SU-DHL-6 (cell line): ENCODE results near the gene HECW1.

Experiments used
- H2AFZ ChIP-seq: fragments of 200-600 bp; sonication (generic); 2 replicates; pipeline ENCODE4 v1.6.1; 2014; ENCODE audit warnings: low read depth, mild to moderate bottlenecking, moderate library complexity, mixed read lengths, antibody characterized with exemption, low read length; ENCODE audit not compliant: severe bottlenecking
- H3F3A ChIP-seq: fragments of 200-600 bp; shearing (Covaris generic); 2 replicates; pipeline ENCODE4 v1.6.0; 2016; ENCODE audit warnings: antibody characterized with exemption, mild to moderate bottlenecking; ENCODE audit not compliant: insufficient read depth
- H3K27ac ChIP-seq: fragments of 200-600 bp; sonication (generic); 2 replicates; pipeline ENCODE4 v1.5.1; 2016; ENCODE audit warnings: low read depth, mild to moderate bottlenecking, low read length, moderate library complexity, mixed read lengths
- H3K27me3 ChIP-seq: fragments of 200-600 bp; sonication (generic), shearing (Covaris generic); 2 replicates; pipeline ENCODE4 v1.6.0; 2014; ENCODE audit warnings: mild to moderate bottlenecking, low read length
- H3K36me3 ChIP-seq: fragments of 200-600 bp; sonication (generic); 2 replicates; pipeline ENCODE4 v1.6.1; 2014; ENCODE audit warnings: mild to moderate bottlenecking, low read length, mixed read lengths
- H3K4me2 ChIP-seq: fragments of 300-600, 200-600 bp; shearing (Covaris generic), sonication (generic); 2 replicates; pipeline ENCODE4 v1.6.0; 2014; ENCODE audit warnings: low read length, low read depth, mild to moderate bottlenecking; ENCODE audit not compliant: poor library complexity, severe bottlenecking
- H3K4me3 ChIP-seq: fragments of 200-600 bp; sonication (generic); 2 replicates; pipeline ENCODE4 v1.5.1; 2014; ENCODE audit warnings: antibody characterized with exemption, low read length, mild to moderate bottlenecking, mixed read lengths; ENCODE audit not compliant: insufficient read depth, poor library complexity, severe bottlenecking
- H3K79me2 ChIP-seq: fragments of 200-600 bp; sonication (generic); 2 replicates; pipeline ENCODE4 v1.6.1; 2014; ENCODE audit warnings: mild to moderate bottlenecking, low read length, moderate library complexity; ENCODE audit not compliant: insufficient read depth
- H3K9ac ChIP-seq: fragments of 200-600 bp; sonication (generic); 2 replicates; pipeline ENCODE4 v1.7.0; 2014; ENCODE audit warnings: mild to moderate bottlenecking, low read length
- H3K9me2 ChIP-seq: fragments of 200-600 bp; sonication (generic); replicated peaks from 2 replicates; pipeline ENCODE4 v1.6.1; 2014; ENCODE audit warnings: low read length; ENCODE audit not compliant: insufficient read depth
- H3K9me3 ChIP-seq: fragments of 200-600 bp; sonication (generic); 2 replicates; pipeline ENCODE4 v1.6.1; 2014; ENCODE audit warnings: low read length, mixed read lengths; ENCODE audit not compliant: insufficient read depth
- H4K20me1 ChIP-seq: fragments of 200-600 bp; sonication (generic); 2 replicates; pipeline ENCODE4 v1.6.1; 2014; ENCODE audit warnings: low read depth, mild to moderate bottlenecking, antibody characterized with exemption, low read length, moderate library complexity, mixed read lengths
- CTCF ChIP-seq: fragments of 200-600 bp; sonication (generic); IDR thresholded peaks from one replicate; pipeline ENCODE4 v1.5.1; 2017; ENCODE audit warnings: antibody characterized with exemption, mild to moderate bottlenecking, low read length, moderate library complexity; ENCODE audit not compliant: insufficient read depth, poor library complexity, severe bottlenecking
- EZH2phosphoT487 ChIP-seq: fragments of 200-600 bp; sonication (generic), shearing (Covaris generic); conservative IDR thresholded peaks from 2 replicates; pipeline ENCODE4 v1.6.1; 2018; ENCODE audit warnings: mild to moderate bottlenecking, antibody characterized with exemption, low read length, moderate library complexity, mixed read lengths

The HECW1 gene

GRCh38 chr7:43585562-43585961 is 473.1 kb downstream of the HECW1 start:
- Histone ChIP-seq H3F3A (peaks cover 49% of the 10 kb centered on the region), H3K9me3 (no peaks in the 10 kb centered on the region), H3K4me3 (peak overlapping the region; percentile 71), H3K9ac (peak overlapping the region; percentile 94), H3K4me2 (peak overlapping the region; percentile 75), H3K27ac (peak overlapping the region; percentile 92), H3K79me2 (peaks cover 76% of the 10 kb centered on the region), H2AFZ (no peak overlapping the region), H3K27me3 (no peaks in the 10 kb centered on the region), H3K9me2 (no peaks in the 10 kb centered on the region), H4K20me1 (peaks cover 42% of the 10 kb centered on the region), H3K36me3 (peaks cover 27% of the 10 kb centered on the region)
- no peak for TF ChIP-seq CTCF
- no peak for TF ChIP-seq EZH2phosphoT487

DNA sequence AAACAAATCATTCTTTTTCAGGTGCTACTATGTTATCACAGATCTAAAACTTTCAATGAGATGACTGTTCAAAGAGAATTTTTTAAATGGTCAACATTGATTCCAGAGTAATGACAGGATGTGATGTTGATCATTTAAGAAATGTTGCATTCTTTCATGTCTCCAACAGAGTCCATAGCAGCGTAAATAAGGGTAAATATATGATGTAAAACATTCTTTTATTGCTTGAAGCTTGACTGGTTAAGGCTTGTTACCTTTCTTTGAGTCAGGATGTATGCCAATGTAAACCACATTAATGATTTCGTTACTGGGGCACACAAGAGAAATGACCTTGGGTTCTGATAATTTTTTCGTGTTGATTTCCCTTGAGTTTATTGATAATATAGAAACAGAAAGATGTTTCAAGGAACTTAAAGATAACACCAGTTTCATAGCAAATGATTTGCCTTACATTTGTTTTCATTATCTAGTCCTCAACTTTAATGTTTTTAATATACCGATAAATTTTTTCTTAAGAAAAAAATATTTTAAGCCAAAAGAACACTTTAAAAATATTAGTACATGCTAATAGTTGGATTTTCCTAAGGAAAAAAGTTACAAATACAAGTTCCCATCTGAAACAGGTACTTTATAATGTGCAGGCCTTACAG is 473.9 kb downstream of the HECW1 start:
- H3K27ac ChIP-seq: peak overlapping the region; percentile 92
- H3K9ac ChIP-seq: peak overlapping the region; percentile 94
- H3K4me3 ChIP-seq: peak overlapping the region; percentile 71

GRCh38 chr7:43588477-43589132 is 476.2 kb downstream of the HECW1 start:
- H4K20me1 ChIP-seq: peaks cover 71% of the 10 kb centered on the region
- H3K27ac ChIP-seq: peak overlapping the region; percentile 92
- peaks cover 100% of the 10 kb centered on the region for H3K79me2 ChIP-seq
- peak overlapping the region; percentile 71 for H3K4me3 ChIP-seq
- H3K27me3 ChIP-seq: no peaks in the 10 kb centered on the region
- no peaks in the 10 kb centered on the region for H3K9me2 ChIP-seq
- no peak overlapping the region for H2AFZ ChIP-seq
- H3K9ac ChIP-seq: peak overlapping the region; percentile 94
- peaks cover 38% of the 10 kb centered on the region for H3K36me3 ChIP-seq
- H3F3A ChIP-seq: peaks cover 67% of the 10 kb centered on the region
- H3K4me2 ChIP-seq: peak overlapping the region; percentile 75
- TF ChIP-seq EZH2phosphoT487 (no peak), CTCF (no peak)
- H3K9me3 ChIP-seq: no peaks in the 10 kb centered on the region

More for the DNA sequence above, 473.9 kb downstream of the HECW1 start:
- peaks cover 30% of the 10 kb centered on the region for H3K36me3 ChIP-seq
- no peaks in the 10 kb centered on the region for H3K9me3 ChIP-seq
- no peak overlapping the region for H2AFZ ChIP-seq
- peak overlapping the region; percentile 75 for H3K4me2 ChIP-seq
- TF ChIP-seq CTCF (no peak), EZH2phosphoT487 (no peak)
- peaks cover 50% of the 10 kb centered on the region for H4K20me1 ChIP-seq
- no peaks in the 10 kb centered on the region for H3K27me3 ChIP-seq
- no peaks in the 10 kb centered on the region for H3K9me2 ChIP-seq
- H3F3A ChIP-seq: peaks cover 53% of the 10 kb centered on the region
- peaks cover 84% of the 10 kb centered on the region for H3K79me2 ChIP-seq
